ENCODE measurements around the gene RAG1.

- TF ChIP-seq EZH2 (IDR thresholded peaks at IDR 0.05; ENCODE audit: insufficient read depth, poor library complexity, severe bottlenecking) (no peak), EZH2phosphoT487 (IDR thresholded peaks at IDR 0.05; ENCODE audit: insufficient read depth, low read depth) (no peak)
These were observed 48.0 kb downstream of the RAG1 start for GRCh38 chr11:36615826-36616225.

Data from GM23248 (cell line).